Ovary (tissue), 3 donors: ENCODE data around the gene TRIM65.
A peak's percentile ranks its signal among the peaks of the same experiment; 100 is the strongest.

ENCODE experiments used
- CTCF ChIP-seq, 3 donors: fragments of 450-650 bp in 2 of 3; fragments of 200-600 bp in 1 of 3; IDR thresholded peaks; one replicate each; pipeline versions ENCODE4 v1.5.1 to v1.8.0; 2016 to 2022; ENCODE audit warnings: antibody characterized with exemption in 3 of 3, mild to moderate bottlenecking in 1 of 3
- EP300 ChIP-seq: sonication (generic); formaldehyde crosslinking; IDR thresholded peaks from one replicate; pipeline ENCODE4 v1.6.1; 2017; ENCODE audit warnings: antibody characterized with exemption
- donor health status: DM: no; HTN: no; CAD: no.

- TF ChIP-seq CTCF (IDR thresholded peaks at IDR 0.05) (peak; percentile 7 to 40 (median 11)), EP300 (no peak)
Measured at GRCh38 chr17:75878174-75878998, 18.4 kb downstream of the TRIM65 start, which contains the start of gene TRIM47.
